Spleen (tissue), 7 donors: ENCODE measurements around the gene MEFV.

ENCODE experiments used
- CTCF ChIP-seq, 11 experiments: fragments of 200-600 bp in 7 of 11; fragments of 450-650 bp in 4 of 11; sonication (generic) in 4 of 11; IDR thresholded peaks in 8 of 11; conservative IDR thresholded peaks in 3 of 11; 1 replicate in 7 of 11; 2 replicates in 4 of 11; pipeline versions ENCODE4 v1.4.0 to v1.8.0; 2016 to 2021; ENCODE audit warnings: antibody characterized with exemption in 11 of 11, inconsistent platforms in 4 of 11, mild to moderate bottlenecking in 1 of 11
- POLR2A ChIP-seq, 3 donors: fragments of 450-650 bp; IDR thresholded peaks; one replicate each; pipeline ENCODE4 v1.5.1; 2017; ENCODE audit warnings: antibody characterized with exemption in 3 of 3, mild to moderate bottlenecking in 1 of 3
- POLR2AphosphoS5 ChIP-seq, 3 donors: sonication (generic); formaldehyde crosslinking; IDR thresholded peaks; one replicate each; pipeline ENCODE4 v1.5.1; 2017; ENCODE audit warnings: antibody characterized with exemption in 3 of 3
- donor health status: DM: no; HTN: no; CAD: no; lungs with moderate emphysema.
- donor health status: DM: no; HTN: no; CAD: no.
- donor health status: DM: no; HTN: no; CAD: no.

GRCh38 chr16:3198334-3199072, 57.9 kb downstream of the MEFV start:
- TF ChIP-seq POLR2A (IDR thresholded peaks at IDR 0.05) (no peak), CTCF (IDR thresholded peaks at IDR 0.05 in 8 of 11, conservative IDR thresholded peaks at IDR 0.05 in 3 of 11) (no peak), POLR2AphosphoS5 (IDR thresholded peaks at IDR 0.05) (no peak)
